ENCODE data around the gene APOBEC3C.
"Not testable (repeated sequence)": the region's sequence is repeated elsewhere in the genome, so short reads cannot be mapped to it uniquely, and the experiment has no call there.

- TF ChIP-seq CTCF (IDR thresholded peaks at IDR 0.05; ENCODE audit: insufficient read depth, low read length, poor library complexity, severe bottlenecking); EZH2phosphoT487 (conservative IDR thresholded peaks at IDR 0.05; ENCODE audit: low read length): not testable (repeated sequence)
Observed at GRCh38 chr22:38980587-38980986, 33.5 kb upstream of the APOBEC3C start.
